GM12801 (cell line): ENCODE measurements around the gene USP17L29.
"Not testable (repeated sequence)": the region's sequence is repeated elsewhere in the genome, so short reads cannot be mapped to it uniquely, and the experiment has no call there.

ENCODE experiments used
- CTCF ChIP-seq: IDR thresholded peaks from one replicate; pipeline ENCODE4 v1.5.1; 2011; ENCODE audit warnings: control low read depth; ENCODE audit not compliant: insufficient read length; ENCODE audit errors: extremely low read depth

USP17L29 gene

GRCh38 chr4:9353338-9353737 is at the start of gene USP17L29:
Gene USP17L29 (plus strand): TSS chr4:9353638. CDS start chr4:9353638, 0 bp downstream.
- TF ChIP-seq CTCF: not testable (repeated sequence)

- TF ChIP-seq CTCF: not testable (repeated sequence)
These were observed 28.6 kb upstream of the USP17L29 start, which contains the start of gene USP17L24 for GRCh38 chr4:9324865-9325264. Gene USP17L24 (plus strand): TSS chr4:9325165. CDS start chr4:9325165, 0 bp downstream.

- TF ChIP-seq CTCF: not testable (repeated sequence)
These were observed 23.8 kb upstream of the USP17L29 start, which contains the start of gene USP17L25 for GRCh38 chr4:9329611-9330010. Gene USP17L25 (plus strand): TSS chr4:9329911. CDS start chr4:9329911, 0 bp downstream.

GRCh38 chr4:9334358-9334757 is 19.1 kb upstream of the USP17L29 start, which contains the start of gene USP17L26:
Gene USP17L26 (plus strand): TSS chr4:9334658. CDS start chr4:9334658, 0 bp downstream.
- not testable (repeated sequence) for TF ChIP-seq CTCF

GRCh38 chr4:9339103-9339502 is 14.3 kb upstream of the USP17L29 start, which contains the start of gene USP17L5:
Gene USP17L5 (plus strand): TSS chr4:9339403. CDS start chr4:9339403, 0 bp downstream.
- not testable (repeated sequence) for TF ChIP-seq CTCF

GRCh38 chr4:9343848-9344247 is 9.6 kb upstream of the USP17L29 start, which contains the start of gene USP17L27:
Gene USP17L27 (plus strand): TSS chr4:9344148. CDS start chr4:9344148, 0 bp downstream.
- not testable (repeated sequence) for TF ChIP-seq CTCF

GRCh38 chr4:9348593-9348992 is 4.8 kb upstream of the USP17L29 start, which contains the start of gene USP17L28:
Gene USP17L28 (plus strand): TSS chr4:9348893. CDS start chr4:9348893, 0 bp downstream.
- not testable (repeated sequence) for TF ChIP-seq CTCF
